Stimulated activated CD8-positive, alpha-beta memory T cell treated with anti-CD3 and anti-CD28 coated beads, Interleukin-15, amount 100 ng/mL, for 1 hour (primary cell): ENCODE measurements around the gene ARHGEF7.

Source experiments
- DNase-seq: peaks from one replicate; pipeline ENCODE4 v3.0.0-alpha.2; 2020; ENCODE audit warnings: low read depth

ARHGEF7 gene

DNA sequence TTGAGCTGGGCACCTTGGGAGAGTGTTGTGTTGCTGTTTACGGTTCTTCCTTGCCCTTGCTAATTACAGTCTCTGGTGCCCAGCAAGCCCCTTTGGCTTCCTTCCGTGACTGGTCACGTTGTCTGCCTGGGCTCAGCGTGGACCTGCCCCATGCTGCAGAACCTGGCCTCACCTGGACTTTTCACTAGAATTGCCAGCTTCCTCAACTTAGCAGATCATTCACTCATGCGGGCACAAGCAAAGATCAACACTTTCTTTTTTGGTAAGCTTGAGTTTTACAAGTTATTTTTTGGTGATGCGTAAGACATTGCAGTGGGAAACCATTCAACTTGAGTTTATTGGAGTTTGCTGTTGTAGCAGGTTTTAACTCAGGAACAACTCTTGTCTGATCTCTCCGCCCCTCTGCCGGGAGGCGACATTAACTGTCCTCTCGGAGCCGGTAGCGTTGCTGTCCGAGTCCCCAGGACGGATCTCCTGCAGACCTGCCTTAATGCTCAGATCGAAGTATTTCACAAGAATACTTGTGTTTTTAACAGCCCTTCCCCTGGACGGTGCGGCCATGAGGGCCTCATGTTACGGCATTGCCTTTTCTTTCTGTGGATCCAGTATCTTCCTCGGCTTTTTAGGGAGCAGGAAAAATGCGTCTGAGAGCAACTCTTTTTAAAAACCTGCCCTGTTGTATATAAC is 189.6 kb downstream of the ARHGEF7 start:
- DNase-seq, result no peak

DNA sequence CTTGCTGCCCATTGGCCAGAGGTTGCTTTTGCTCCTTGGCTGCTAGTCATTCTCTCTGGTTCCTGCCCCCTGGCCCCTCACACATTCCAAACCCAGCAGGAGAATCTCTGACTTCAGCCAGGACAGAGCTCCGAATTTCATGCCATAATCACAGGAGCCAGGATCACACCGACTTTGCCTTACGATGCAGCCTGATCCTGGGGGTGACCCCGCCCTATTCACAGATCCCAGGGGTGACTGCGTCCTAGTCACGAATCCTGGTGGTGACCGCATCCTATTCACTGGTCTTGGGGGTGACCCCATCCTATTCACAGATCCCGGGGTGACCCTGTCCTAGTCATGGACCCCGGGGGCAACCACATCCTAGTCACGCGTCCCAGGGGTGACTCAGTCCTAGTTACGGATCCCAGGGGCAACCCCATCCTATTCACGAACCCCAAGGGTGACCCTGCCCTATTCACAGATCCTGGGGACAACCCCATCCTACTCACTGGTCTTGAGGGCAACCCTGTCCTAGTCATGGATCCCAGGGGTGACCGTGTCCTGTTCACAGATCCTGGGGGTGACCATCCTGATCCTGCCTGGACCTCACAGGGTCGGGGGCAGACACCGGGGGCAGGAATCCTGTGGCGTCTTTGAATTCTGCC is 198.0 kb downstream of the ARHGEF7 start:
- DNase-seq, result no peak

DNA sequence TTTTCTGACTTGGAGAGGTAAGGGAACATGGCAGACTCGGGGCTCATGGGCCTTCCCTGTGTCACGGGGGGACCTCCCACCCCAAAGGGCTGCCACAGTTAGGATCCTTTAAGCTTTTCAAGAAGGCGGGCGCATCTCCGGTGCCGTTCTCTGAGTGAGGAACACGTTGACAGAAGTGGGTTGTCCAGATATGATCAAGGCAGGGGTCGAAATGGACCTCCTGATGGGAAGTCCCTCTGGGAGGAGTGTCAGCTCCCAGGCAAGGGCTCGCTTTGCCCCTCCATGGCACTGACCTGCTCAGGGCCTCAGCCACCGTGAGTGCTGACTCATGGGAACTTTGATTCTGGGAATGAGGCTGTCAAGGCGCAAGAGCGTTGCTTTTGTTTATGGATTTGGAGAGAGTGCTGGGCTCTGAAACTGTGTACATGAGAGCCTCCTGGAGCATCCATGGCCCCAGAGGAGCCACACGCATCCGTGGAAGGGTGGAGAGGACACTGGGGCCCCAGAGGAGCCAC is 198.9 kb downstream of the ARHGEF7 start:
- no peak for DNase-seq

DNA sequence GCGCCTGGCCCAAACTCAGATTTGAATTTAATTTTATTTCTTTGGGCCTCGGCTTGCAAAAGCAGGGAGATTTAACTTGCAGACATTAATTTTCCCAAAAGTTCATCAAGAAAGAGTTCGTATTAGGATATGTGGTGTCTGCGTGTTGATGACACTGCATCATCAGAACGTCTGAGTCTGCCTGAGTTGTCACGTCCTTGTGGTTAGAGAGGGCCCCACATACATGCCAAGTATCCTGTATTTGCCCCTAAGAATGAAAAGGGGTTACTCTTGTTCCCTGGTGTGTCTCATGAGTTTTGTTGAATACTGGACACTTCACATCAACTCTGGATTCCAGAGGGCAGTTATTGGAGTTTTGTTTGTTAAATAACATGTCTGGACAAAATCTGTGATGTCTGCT is 199.7 kb downstream of the ARHGEF7 start:
- DNase-seq, result no peak

DNA sequence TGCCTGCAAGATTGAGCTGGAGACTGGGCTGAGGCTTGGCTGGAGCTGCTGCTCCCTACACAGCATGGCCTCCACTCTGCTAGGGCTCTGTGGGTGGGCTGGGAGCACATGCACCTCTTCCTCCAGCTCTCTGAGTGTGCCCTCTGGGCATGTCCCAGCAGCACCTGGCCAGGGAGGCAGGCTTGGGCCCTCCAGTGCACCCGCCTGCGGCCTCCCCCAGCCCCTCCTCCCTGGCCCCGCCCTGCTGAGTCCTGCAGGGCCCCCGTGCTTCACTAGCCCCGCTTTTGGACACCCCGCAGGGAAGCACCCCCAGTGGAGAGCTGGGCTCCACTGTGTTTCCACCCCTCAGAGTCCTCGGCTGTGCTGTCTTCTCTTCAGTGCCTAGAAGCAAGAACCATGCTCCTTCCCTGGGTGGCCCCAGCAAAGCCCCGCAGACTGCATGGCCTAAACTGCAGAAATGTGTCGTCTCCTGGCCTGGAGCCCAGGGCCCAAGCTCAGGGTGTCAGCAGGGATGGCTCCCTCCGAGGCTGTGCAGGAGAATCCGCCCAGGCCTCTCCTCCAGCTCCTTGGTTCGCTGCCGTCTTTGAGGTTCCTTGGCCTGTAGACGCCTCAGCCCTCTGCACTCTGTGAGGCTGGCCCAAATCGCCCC is 200.4 kb downstream of the ARHGEF7 start:
- DNase-seq, result no peak

DNA sequence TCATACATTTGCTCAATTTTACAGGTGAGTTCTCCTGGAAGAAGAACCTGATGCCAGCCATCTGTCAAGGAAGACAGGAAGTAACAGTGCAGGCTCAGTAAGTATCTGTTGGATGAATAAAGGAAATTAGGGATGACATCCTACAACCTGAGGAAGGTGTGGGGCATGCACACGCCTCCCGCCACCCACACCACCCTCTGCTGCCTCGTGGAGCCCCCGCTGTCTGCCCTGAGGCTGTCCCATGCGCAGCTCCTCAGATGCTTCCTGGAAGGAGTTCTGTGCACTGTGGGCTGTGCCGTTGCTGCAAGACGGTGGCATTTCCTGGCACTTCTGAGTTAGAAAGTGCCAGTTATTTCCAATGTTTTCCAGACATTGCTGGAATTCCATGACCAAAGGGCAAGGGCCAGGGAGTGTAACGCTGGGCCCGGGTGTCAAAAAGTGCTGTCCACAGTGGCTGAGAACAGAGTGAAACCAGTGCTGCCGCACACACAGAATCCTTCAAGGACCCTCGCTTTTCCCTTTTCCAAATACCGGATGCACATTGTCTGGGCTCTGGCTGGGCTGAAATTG is 201.1 kb downstream of the ARHGEF7 start:
- DNase-seq, result no peak

DNA sequence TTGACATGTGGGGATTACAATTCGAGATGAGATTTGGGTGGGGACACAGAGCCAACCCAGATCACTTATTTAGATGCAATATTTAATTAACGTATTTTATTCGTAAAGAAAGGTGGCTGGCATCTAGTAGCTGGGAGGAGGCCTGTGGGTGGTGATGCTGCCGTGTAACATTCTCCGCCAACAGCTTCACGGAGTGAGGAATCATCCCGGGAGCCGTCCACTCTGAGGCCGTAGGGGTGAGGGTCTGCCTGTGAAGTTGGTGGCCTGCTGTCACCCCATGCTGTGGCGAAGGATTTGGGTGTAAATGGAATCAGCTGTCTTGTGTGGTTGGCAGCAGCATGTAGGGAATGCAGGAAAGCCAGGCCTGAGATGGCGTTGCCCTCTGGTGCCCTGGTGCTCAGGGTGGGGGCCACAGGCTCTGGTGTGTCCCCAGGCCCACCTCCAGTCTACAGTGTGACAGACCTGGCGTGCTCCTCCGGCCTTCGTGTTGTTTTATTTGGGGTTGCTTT is 202.0 kb downstream of the ARHGEF7 start:
- DNase-seq, result no peak

DNA sequence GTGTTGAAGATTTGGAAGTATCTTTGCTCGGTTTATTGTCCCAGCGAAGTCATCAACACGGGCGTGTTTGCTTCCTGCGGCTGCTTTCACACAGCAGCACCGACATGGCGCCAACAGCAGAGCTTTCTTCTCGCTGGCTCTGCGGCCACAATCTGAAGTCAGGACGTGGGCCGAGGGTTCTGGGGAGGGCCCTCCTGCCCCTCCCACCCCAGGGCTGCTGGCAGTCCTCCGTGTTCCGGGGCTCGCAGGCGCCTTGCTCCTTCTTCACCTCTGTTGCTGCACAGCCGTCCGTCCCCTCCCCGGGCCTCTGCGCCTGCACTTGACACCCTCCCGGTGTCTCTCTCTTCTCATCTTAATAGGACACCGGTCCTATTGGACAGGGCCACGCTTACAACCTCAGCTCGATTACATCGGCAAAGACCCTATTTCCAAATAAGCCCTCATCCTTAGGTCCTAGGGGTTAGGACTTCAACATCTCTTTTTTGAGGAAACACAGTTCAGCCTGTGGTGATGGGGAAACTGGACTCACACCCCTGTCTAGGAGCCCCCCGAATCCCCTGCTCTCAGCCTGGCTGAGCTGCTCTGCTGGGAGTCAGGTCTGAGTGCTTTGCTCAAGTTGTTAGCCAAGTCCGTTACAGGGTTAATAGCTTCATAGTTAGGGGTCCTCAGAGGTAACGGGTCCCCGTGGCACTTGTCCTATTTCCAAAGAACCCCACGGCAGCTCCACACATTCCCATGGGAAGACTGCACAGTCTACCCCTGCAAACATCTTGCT is 202.6 kb downstream of the ARHGEF7 start:
- no peak for DNase-seq

DNA sequence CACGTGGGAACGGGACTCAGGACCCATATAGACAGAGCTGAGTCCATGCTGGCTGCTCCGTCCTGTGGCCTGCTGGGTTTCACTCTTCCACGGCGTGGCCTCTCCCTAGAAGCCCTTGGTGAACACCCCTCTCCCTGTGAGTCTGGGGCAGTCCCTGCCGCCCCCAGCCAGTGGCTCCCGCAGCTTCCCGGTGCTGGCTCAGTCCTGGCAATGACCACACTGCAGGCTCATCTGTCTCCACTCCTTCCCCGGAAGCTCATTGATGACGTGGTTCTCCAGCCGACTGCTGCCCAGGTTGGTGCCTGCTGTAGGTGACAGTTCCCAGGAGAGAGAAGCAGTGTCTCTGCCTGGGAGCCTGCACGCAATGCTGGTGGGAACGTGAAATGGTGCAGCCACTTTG is 203.3 kb downstream of the ARHGEF7 start:
- no peak for DNase-seq

DNA sequence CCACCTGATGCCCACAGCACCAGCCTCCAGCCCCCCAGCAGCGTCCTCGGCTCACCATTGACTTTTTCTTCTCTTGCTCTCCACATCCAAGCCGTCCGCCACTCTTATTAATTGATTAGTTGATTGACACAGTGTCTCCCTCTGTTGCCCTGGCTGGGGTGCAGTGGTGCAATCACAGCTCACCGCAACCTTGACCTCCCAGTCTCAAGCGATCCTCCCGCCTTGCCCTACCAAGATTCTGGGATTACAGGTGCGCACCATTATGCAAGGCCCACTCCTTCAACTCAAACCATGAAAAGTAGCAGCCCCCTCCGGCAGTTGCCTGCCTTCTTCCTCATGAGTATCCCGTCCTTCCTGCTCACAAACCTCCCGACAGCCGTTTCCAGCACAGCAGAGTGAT is 204.4 kb downstream of the ARHGEF7 start:
- no peak for DNase-seq

DNA sequence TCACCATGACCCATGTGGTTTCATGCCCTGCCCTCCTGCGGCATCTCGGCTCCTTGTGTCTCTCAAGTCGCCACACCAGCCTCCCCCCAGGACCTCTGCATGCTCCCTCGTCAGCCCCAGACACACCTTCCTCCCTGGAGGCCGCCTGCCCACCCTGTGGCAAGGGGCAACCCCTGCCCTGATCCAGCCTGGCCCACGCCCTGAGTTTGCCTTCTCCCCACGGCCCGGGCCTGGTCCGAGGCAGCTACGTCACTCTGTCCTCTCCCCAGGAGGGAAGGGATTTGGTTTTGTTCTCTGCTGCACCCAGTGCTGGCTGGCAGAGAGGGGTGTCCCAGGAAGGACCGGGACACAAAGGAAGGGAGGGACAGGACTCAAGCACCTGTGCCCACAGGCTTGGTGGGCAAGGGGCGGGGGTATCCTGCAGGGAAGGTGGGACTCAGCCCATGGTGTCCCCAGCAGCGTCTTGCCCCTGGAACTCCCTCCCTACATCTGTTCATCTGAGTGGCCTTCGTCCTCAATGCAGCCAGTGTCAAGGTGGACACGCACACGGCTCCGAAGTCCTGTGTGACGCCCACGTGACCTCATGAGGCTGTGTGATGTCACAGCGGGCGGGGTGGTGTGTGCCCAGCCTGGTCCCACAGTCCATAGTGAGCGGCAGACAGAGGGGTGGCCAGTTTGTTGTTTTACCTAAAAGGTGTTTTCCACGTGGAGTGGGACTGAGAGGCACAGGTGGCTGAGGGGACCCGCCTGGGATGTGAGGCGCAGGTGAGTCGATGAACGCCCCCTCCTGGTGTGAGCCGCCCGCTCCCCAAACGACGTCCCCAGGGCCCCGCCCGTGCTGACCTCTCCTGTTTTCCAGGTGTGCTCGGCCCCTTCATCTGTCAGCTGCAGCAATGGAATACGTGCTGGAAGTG is 205.1 kb downstream of the ARHGEF7 start, which contains the start of gene TEX29:
Gene TEX29, plus strand, starts transcription at position 645 of the 914 bp plus-strand sequence. Its CDS starts 249 bp downstream, at position 894.
- no peak for DNase-seq

DNA sequence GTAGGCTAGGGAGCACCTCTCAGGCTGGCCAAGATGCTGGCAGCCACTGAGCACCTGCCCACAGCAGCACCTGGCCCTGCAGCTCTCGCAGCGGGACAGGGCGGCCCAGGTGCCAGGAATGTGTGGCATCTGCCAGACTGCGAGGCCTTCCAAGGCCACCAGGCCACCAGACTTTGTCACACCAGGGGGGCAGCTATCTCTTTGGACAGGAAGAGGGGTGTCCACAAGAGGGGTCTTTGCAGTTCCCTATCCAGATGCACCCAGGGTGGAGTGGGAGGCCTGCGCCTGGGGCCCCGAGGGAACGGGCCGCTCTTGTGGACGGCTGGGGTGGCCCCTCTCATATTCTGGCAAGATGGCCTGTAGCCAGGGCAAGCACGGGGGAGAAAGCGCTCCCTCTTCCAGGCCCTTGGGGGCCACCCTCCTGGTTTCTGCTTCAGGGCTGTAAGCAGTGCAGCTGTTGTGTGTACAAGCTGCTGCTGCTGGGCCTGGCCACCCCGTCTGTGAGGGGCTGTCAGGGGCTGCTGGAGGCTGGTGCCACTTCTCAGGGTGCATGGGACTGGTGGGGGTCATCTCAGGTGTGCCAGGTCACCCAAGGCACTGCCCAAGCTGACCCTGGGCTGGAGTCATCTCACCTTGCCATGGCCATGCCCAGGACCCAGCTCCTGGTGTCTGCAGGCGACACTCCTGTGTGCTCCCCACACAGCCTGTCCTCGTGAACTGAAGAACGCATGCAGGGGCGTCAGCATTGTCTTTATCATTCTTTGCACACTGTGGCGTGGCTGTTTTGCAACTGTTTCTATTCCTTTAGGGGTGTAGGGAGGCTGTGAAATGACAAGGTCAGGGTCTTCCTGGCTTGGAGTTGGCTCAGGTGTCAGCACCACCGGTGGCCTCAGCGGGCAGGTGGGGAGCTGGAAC is 207.1 kb downstream of the ARHGEF7 start:
- no peak for DNase-seq

DNA sequence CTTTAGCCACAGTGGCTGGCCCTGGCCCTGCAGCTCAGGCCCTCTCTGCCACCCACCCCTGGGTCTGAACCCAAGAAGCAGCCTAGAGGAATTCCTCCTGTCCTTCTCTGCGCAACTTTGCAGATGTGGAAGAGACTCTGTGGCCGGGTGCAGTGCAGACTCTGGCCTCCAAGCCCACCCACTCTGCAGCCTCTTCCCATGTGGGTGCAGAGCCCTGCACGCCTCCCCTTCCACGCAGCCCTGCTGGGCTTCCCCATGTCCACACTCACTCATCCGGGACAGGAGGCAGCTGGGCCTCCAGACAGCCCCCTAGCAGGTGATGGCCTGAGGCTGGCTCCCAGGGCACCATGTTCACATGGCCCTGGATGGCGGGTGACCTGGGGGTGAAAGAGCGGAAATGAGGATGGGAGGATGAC is 207.8 kb downstream of the ARHGEF7 start:
- DNase-seq, result no peak

DNA sequence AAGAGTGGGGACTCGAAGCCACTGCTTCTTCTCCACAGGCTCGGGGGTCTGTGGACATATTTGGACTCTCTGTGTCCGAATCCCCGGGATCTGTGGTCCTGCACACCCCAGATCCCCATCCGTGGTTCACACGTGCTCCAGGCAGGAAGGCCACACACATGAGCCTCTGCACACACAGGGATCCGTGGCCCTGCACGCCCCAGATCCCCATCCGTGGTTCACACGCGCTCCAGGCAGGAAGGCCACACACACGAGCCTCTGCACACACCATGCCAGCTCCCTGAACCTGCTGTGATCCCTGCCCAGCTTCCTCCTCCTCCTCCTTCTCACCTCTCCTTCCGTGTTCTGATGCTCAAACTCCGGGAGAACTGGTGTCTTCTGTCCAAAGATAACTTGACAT is 208.4 kb downstream of the ARHGEF7 start:
- no peak for DNase-seq

DNA sequence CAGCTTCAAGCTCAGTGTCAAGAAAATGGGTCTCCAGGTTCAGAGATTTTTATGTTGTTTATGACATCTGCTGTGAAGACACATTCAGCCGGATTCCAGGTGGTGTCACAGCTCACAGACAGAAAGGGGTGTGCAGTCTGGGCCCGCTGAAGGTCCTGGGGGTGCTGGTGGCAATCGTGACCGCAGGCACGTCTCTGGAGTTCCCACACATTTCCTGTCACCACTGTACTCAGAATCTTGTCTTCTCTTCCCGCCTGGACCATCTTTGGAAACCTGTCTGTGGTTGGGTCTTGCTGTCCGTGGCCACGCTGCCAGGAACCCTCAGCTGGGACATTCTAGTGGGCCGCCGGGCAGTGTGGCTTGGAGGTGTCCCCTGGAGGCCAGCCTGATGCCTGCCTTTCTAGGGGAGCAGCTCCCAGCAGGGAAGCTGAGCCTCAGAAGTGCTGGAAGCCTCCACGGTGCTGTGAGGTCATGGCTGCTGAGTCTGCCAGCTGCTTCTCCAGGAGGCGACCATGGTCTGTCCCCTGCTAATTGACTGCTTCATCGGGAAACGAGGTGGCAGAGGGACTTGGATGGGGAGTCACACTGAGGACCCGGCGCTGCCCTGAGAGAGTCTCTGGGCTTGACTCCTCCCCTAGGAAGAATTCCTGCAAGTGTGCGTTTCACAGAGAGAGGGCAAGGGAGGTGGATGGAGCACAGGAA is 209.0 kb downstream of the ARHGEF7 start:
- DNase-seq, result no peak

DNA sequence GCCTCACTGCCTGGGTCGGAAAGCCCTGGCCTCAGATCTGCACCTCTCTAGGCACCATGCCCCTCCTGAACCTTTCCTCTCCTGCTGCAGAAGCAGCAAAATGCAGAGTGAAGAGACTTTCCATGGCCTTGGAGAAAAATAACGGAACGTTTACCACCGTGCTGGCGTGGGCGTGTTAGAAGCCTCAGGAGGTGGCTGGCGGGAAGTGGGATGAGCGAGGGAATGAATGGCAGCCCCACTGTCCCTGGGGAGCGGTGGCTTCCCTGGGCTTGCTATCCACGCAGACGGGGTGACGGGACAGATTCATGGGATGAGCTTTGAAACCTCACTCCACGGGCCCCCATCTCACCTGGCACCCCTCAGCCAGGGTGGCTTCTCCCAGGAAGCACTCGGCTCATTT is 209.6 kb downstream of the ARHGEF7 start:
- no peak for DNase-seq

DNA sequence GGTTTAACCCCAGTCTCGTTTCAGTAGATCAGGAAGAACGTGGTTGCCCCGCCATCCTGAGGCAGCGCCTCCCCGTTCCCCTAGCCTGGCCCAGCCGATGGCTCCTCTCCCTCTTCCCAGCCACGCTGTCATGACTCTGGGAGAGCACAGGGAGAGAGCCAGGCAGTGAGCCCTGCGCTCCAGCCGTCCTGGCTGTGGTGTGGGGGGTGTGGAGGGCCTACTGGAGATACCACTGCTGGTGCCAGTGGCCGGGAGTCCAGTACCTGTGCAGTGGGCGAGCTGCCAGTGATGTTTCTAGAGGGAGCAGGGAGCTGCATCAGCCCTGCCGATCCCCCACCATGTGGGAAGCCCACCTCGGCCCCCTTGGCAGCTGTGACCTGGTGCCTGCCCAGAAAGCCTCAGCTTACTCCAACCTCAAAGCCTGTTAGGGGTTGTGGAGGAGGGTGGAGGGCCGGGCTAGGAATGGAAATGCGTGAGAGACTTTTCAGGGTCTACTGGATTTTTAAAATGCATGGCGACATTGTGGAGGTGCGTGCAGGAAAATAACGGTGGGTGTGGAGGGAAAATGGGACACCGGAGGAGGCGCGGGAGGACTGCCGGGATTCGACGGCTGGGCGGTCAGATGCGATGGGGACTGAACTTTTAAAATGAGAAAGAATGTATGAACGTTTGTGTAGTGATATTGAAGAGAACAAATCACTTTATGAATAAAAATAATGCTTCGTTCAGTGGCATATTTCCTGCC is 210.2 kb downstream of the ARHGEF7 start:
- DNase-seq, result no peak

DNA sequence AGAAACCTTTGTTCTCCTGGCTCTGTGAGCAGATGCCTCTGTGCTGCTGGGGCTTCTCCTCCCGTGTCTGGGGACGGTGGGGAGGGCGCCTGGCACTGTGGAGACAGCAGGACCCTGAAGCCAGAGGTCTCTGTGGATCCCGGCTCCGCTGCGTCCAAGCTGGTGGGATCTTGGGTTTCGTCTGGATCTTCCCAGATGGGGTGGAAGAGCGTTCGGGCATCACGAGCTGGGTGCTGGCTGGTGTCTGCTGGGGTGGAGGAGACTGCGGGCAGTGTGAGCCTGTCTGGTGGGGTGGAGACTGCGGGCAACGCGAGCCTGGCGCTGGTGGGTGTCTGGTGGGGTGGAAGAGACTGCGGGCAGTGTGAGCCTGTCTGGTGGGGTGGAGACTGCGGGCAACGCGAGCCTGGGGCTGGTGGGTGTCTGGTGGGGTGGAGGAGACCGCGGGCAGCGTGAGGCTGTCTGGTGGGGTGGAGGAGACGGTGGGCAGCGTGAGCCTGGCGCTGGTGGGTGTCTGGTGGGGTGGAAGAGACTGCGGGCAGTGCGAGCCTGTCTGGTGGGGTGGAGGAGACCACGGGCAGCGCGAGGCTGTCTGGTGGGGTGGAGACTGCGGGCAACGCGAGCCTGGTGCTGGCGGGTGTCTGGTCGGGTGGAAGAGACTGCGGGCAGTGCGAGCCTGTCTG is 211.0 kb downstream of the ARHGEF7 start:
- DNase-seq, result no peak
